ENCODE results near the gene MRAP. TPM values are rescaled to one million over a fixed set of nuclear protein-coding genes. Genes with fewer than 3 reads are reported as not detected.

The MRAP gene
- total RNA-seq, 1 donor from 2014 or later = not detected

DNA sequence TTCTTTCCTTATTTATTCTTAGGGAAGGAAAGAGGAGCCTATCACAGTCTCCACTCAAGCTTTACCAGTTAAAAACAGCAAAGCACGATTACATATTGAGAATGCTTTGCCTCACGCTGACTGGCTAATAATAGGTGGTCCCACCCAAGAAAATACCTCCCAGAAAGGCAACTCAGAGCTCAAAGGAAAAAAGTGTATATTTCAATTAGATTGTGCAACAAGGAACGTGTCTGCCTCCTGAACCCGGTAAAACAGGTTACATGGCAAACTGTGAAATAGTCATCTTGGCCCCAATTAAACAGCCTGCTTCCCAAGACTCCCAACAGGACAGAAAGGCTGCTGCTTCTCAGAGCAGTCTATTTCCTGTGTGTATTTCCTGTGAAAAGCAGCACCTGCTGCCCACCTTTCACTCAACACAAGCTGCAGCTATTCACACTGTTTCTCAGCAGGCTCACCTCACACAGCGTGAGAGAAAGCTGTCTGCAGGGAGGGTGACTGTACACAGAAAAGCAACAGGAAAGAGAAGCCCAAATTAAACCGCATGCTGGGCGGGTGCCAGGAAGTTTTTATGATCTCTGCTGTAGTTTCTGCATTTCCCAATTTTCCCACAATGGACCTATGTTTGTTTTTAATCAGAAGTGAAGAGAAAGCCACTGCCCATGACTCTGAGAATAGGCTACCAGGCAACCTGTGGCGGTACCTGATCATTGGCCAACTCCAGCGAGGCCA is 50.1 kb downstream of the MRAP start:
- peaks cover 5% of the 10 kb centered on the region for H3K4me1 Mint-ChIP-seq
- H3K36me3 Mint-ChIP-seq (ENCODE audit: low read depth) = peaks cover 99% of the 10 kb centered on the region
- TF ChIP-seq CTCF (IDR thresholded peaks at IDR 0.05) = no peak

GRCh38 chr21:32349333-32349944 is 50.8 kb downstream of the MRAP start:
- no peak for ATAC-seq (ENCODE audit: low read depth)
- DNase-seq = no peak
- TF ChIP-seq CTCF (IDR thresholded peaks at IDR 0.05) = no peak
- Mint-ChIP-seq H3K27ac (no peak overlapping the region), H3K36me3 (ENCODE audit: low read depth) (peaks cover 99% of the 10 kb centered on the region), H3K4me3 (no peak overlapping the region), H3K9me3 (peaks cover 7% of the 10 kb centered on the region), H3K27me3 (no peaks in the 10 kb centered on the region), H3K4me1 (peaks cover 5% of the 10 kb centered on the region)
- POLR2A ChIA-PET = no interaction called here
- intact Hi-C loops (cut with micrococcal nuclease) = no loop called here
- CTCF ChIA-PET = no interaction called here

More for the DNA sequence above, 50.1 kb downstream of the MRAP start:
- ATAC-seq (ENCODE audit: low read depth) (no peak), DNase-seq (no peak)
- no peak overlapping the region for H3K27ac Mint-ChIP-seq
- H3K27me3 Mint-ChIP-seq = no peaks in the 10 kb centered on the region
- no peak overlapping the region for H3K4me3 Mint-ChIP-seq
- peaks cover 10% of the 10 kb centered on the region for H3K9me3 Mint-ChIP-seq
- intact Hi-C loops (cut with micrococcal nuclease) = no loop called here
- POLR2A ChIA-PET = no interaction called here
- CTCF ChIA-PET = no interaction called here

DNA sequence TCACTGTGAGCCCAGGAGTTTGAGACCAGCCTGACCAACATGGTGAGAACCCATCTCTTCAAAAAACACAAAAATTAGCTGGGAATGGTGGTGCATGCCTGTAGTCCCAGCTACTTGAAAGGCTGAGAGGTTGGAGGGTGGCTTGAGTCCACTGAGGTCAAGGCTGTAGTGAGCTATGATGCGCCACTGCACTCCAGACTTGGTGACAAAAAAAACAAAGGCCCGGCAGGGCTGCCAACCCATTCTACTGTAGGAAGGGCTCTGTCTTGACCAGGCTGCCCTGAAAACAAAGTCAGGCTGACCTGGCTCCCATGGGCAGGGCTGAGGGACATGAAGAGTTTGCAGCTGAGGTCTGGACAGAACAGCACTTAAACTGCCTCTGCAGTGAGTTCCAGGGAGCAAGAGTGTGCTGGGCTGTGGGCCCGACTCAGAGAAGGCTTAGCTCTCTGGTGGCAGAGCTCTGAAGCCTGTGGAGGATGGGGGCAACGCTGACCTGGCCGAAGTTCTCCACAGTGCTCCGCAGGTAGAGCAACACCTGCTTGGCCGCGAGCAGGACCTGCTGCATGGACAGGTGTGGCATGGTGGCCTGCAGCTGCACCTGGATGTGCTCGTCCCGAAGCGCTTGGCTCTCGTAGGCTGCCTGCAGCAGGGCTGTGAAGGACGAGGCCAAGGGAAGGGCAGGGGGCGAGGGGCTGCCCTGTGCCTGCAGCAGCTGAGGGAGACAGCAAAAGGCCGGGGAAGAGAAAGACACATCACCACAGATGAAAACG is 51.7 kb downstream of the MRAP start:
- intact Hi-C loops (cut with micrococcal nuclease) = no loop called here
- Mint-ChIP-seq H3K4me3 (no peak overlapping the region), H3K4me1 (peaks cover 5% of the 10 kb centered on the region), H3K36me3 (ENCODE audit: low read depth) (peaks cover 99% of the 10 kb centered on the region), H3K27me3 (no peaks in the 10 kb centered on the region), H3K9me3 (no peaks in the 10 kb centered on the region), H3K27ac (no peak overlapping the region)
- no peak for ATAC-seq (ENCODE audit: low read depth)
- CTCF ChIA-PET = no interaction called here
- no peak for DNase-seq
- POLR2A ChIA-PET = no interaction called here
- no peak for TF ChIP-seq CTCF (IDR thresholded peaks at IDR 0.05)

GRCh38 chr21:32350981-32351380 is 52.3 kb downstream of the MRAP start:
- H3K36me3 Mint-ChIP-seq (ENCODE audit: low read depth) = peaks cover 99% of the 10 kb centered on the region
- no peak overlapping the region for H3K27ac Mint-ChIP-seq
- H3K4me1 Mint-ChIP-seq = peaks cover 5% of the 10 kb centered on the region
- no peak overlapping the region for H3K4me3 Mint-ChIP-seq
- intact Hi-C loops (cut with micrococcal nuclease) = no loop called here
- DNase-seq = no peak
- no peak for ATAC-seq (ENCODE audit: low read depth)
- CTCF ChIA-PET = no interaction called here
- no peak for TF ChIP-seq CTCF (IDR thresholded peaks at IDR 0.05)
- H3K9me3 Mint-ChIP-seq = no peaks in the 10 kb centered on the region
- no peaks in the 10 kb centered on the region for H3K27me3 Mint-ChIP-seq
- POLR2A ChIA-PET = no interaction called here

- no peaks in the 10 kb centered on the region for H3K9me3 Mint-ChIP-seq
- peaks cover 99% of the 10 kb centered on the region for H3K36me3 Mint-ChIP-seq (ENCODE audit: low read depth)
- ChIA-PET CTCF (no interaction called here), POLR2A (no interaction called here)
- DNase-seq = no peak
- no peak overlapping the region for H3K4me3 Mint-ChIP-seq
- no peaks in the 10 kb centered on the region for H3K27me3 Mint-ChIP-seq
- no peak overlapping the region for H3K27ac Mint-ChIP-seq
- ATAC-seq (ENCODE audit: low read depth) = no peak
- H3K4me1 Mint-ChIP-seq = peaks cover 1% of the 10 kb centered on the region
- intact Hi-C loops (cut with micrococcal nuclease) = no loop called here
- no peak for TF ChIP-seq CTCF (IDR thresholded peaks at IDR 0.05)
Observed at GRCh38 chr21:32351428-32351827, 52.8 kb downstream of the MRAP start.

Measured in activated B cell treated with CpG ODN at 0.5 μM for 24 hours (primary cell).